GM21390 (cell line): ENCODE data around the gene MED23.
A peak's percentile ranks its signal among the peaks of the same experiment; 100 is the strongest.

Source experiments
- ATAC-seq: cut with Tn5 transposase; IDR thresholded peaks from one replicate; pipeline ENCODE4 v1.9.1; 2021; ENCODE audit not compliant: unreplicated experiment

Gene MED23

GRCh38 chr6:131640576-131640975 is 12.5 kb upstream of the MED23 start:
- ATAC-seq = no peak

DNA sequence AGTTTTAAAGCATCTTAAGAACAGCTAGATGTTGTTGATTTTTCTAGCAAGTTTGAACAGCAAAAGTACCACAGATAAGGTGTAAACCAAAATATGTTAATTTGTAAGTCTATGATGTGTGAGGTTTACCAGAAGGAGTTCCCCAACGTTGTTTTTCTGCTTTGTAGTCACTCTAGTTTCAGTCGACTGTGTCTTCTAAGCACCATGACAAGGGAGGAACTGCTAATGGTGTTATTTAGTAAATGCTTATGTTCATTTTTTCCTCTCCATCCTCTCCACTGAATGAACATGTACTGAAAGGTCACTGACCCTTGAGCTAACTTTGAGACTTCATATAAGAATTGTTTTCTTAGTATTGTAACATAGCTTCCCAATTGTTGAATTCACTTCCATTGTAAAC is 12.1 kb upstream of the MED23 start:
- ATAC-seq = no peak

- ATAC-seq = no peak
Observed at GRCh38 chr6:131638013-131638412, 10.0 kb upstream of the MED23 start.

DNA sequence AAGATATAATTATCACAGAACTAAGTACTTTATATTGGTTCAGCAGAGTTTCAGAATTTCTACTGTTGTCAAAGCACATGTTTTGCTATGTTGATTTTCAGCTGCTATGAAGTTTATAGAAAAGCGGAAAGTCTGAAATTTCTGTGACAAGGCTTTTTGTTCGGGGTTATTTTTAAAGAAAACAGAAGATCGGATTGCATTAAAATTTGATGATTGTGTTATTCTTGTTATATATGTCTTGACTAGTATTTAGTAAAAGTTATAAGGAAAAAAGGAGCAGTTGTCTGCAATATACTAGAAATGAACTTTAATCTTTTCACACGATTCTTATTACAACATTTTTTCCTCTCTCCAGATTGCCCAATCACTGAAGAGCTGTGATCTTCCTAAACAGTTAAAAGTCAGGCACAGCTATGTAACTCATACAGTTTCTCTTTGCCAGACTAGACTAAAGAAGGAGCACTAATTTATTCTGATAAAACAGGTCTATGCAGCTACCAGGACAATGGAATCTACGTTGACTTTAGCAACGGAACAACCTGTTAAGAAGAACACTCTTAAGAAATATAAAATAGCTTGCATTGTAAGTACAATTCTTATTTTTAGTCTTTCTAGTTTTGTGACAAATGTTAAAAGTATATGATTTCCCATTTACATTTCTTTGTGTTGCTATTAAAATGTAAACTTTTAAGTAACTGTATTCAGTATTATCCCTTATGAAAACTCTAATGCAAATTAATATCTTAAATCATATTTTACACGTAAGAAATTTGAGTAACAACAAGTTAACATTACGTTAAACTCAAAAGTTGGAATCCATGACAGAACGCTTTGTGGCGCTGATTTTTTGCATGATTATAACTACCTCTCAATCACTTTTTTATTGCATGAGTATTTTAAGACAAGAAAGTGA is 9.1 kb upstream of the MED23 start, which contains the start of gene ENPP3:
ENPP3 (plus strand) TSS at position 423 of the 913 bp plus-strand sequence; CDS start at position 506, 83 bp downstream.
- no peak for ATAC-seq

DNA sequence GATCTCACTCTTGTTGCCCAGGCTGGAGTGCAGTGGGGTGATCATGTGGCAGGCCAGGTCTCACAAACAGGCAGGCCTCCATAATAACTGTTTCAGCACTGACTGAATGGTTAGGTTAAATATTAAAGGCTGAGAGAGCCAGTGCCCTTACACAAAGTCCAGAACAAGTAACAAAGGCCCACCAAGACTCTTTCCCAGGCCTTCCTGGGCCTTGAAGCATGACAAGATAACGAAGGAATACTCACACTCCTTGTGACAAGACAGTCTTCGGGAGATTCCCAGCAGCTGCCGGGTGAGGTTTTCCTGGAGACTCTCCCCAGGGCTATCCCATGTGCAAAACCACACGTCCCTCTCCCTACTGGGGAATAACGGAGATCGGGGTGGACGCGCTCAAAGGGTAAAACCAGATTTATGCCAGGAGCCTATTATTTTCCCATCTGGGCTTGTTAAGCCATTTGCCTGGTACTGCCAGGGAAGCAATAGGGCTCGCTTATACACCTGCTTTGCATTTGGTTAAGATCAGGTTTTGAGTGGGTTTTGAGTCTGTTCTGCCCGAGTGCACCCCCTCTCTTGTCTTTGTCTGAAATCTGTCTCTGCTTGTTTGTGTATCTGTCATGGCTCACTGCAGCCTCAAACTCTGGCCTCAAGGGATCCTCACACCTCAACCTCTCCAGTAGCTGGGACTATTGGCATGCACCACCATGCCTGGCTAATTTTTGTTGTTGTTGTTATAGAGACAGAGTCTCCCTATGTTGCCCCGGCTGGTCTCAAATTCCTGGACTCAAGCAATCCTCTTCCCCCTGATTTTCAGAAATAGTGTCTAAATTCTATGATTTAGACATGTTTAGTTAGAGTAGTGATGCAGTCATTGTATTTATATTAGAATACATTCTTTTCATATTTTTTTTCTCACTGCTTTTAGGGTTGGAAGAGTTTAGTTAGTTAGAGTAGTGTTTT is 7.6 kb upstream of the MED23 start:
- peak; percentile 81 for ATAC-seq

DNA sequence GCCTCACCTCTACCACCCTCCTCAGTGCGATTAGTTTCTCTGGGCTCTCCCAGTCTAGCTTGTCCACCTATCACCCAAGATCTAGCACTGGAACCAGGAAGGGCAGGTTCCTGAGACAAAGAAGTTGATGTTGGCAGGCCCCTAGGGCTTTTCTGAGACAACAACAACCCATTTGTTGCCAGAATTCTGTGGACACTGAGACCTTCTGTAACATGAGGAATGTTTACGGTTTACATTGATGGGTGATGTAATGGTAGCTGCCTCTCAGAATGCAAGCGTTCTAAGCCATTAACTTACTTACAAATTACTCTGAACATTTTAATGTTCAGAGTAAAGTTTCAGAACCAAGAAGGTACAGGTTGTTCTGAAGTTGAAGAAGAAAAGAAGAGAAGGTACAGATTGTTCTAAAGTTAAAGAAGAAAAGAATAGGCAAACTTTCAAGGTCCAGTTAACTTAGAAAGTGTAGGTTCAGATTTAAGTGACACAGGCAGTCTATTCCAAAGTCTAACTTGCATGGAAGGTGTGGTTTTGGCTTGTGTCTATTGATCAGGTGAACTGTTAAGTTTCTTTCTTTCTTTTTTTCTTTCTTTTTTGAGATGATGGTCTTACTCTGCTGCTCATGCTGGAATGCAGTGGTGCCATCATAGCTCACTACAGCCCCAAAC is 3.7 kb upstream of the MED23 start:
- ATAC-seq = no peak

DNA sequence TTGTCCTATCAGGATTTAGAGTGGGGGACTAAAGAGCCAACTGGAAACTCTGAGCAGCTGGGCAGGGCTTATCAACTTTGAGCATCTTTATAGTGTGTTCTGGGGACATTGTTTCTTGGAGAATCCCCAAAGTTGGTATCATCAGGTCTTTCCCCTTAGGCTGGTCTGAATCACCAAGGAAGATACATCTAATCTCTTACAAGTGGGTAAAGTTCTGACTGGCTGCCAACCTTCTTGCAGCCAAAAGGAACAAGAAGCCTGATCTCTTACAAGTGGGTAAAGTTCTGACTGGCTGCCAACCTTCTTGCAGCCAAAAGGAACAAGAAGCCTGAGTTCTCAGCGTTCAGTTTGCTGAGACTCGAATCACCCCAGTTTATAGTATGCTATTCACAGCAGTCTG is 1.6 kb upstream of the MED23 start:
- ATAC-seq = no peak

- no peak for ATAC-seq
Observed at GRCh38 chr6:131628726-131629125, 684 bp upstream of the MED23 start.

- ATAC-seq = no peak
Observed at GRCh38 chr6:131615275-131615674, 12.8 kb downstream of the MED23 start.

GRCh38 chr6:131613296-131613925 is 14.6 kb downstream of the MED23 start:
- no peak for ATAC-seq

- no peak for ATAC-seq
Observed at GRCh38 chr6:131602781-131603312, 25.2 kb downstream of the MED23 start.

DNA sequence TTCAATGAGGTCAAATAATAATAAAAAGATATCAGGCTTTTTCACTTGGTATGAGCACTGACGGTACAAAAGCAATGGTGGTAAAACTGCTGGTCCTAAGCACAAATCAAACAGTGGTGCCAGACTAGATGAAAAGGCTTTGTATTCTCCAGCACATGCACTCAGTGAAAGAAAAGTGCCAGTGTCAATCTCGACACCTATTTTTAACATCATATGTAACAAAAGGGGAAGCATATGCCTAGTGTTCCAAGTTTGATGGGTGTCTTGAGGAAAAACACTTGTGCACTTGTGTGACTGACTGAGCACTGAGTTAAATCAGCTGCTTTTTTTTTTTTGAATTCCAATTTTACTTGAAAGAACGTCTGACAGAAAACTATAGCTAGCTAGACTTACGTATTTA is 27.3 kb downstream of the MED23 start:
- no peak for ATAC-seq

- ATAC-seq = no peak
Observed at GRCh38 chr6:131597446-131597845, 30.6 kb downstream of the MED23 start.

DNA sequence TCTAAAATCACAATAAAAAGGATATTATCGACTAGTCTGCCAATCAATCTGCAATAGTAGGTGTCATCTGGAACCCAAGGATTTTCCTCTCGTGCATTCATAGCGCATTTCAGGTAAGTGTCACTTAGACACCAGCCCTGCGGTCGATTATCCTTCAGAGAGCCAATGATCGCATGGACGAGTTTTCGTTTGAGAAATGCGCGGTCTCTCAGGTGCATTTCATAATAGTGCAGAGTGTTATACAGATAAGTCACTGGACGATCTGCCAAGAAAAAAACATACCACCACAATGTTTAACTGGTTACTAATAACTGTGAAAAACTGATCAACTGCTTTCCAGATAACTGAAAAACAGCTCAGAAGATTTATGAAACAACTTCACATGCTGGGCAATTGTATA is 34.0 kb downstream of the MED23 start:
- no peak for ATAC-seq

GRCh38 chr6:131592935-131593334 is 35.1 kb downstream of the MED23 start:
- ATAC-seq = no peak

GRCh38 chr6:131588643-131589042 is 39.4 kb downstream of the MED23 start:
- no peak for ATAC-seq

DNA sequence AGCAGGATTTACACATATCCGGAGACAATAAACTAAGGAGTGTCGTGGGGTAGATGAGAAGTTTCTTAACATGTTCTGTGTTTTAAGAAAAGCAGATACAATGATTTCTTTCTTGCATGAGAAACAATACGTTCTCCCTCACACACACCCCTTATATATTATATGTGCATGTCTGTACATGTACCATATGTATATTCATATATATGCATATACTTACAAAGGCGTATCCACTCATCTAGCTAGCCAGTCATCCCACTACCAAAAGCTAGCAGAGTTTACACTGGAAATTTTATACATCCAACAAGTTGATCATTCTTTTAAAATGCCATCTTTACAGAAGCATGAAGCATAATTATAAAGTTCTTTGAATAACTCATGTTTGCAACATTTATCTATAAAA is 40.1 kb downstream of the MED23 start:
- ATAC-seq = no peak

GRCh38 chr6:131586543-131586942 is 41.5 kb downstream of the MED23 start:
- ATAC-seq = no peak

- no peak for ATAC-seq
Observed at GRCh38 chr6:131581523-131581922, 46.5 kb downstream of the MED23 start.

GRCh38 chr6:131575834-131576478 is 52.1 kb downstream of the MED23 start:
- no peak for ATAC-seq
